Glutamatergic neuron (in vitro differentiated cells): ENCODE measurements around the gene TRAFD1. TPM values are rescaled to one million over a fixed set of nuclear protein-coding genes. Genes with fewer than 3 reads are reported as not detected.

Experiments
- DNase-seq: peaks from one replicate; pipeline ENCODE4 v3.0.0; 2022
- H3K27ac Mint-ChIP-seq: one replicate; pipeline ENCODE4 v1.8.0; 2020; ENCODE audit warnings: mild to moderate bottlenecking, mixed read lengths, inconsistent platforms; ENCODE audit not compliant: unreplicated experiment
- H3K27me3 Mint-ChIP-seq: one replicate; pipeline ENCODE4 v1.8.0; 2020; ENCODE audit warnings: mild to moderate bottlenecking, moderate library complexity, mixed read lengths, inconsistent platforms; ENCODE audit not compliant: unreplicated experiment
- H3K36me3 Mint-ChIP-seq: one replicate; pipeline ENCODE4 v1.8.0; 2020; ENCODE audit warnings: mild to moderate bottlenecking, mixed read lengths, inconsistent platforms; ENCODE audit not compliant: unreplicated experiment
- H3K4me1 Mint-ChIP-seq: one replicate; pipeline ENCODE4 v1.8.0; 2020; ENCODE audit warnings: mild to moderate bottlenecking, low read depth, mixed read lengths, inconsistent platforms; ENCODE audit not compliant: unreplicated experiment
- H3K4me3 Mint-ChIP-seq: one replicate; pipeline ENCODE4 v1.8.0; 2020; ENCODE audit warnings: mild to moderate bottlenecking, mixed read lengths, inconsistent platforms; ENCODE audit not compliant: unreplicated experiment
- H3K9me3 Mint-ChIP-seq: one replicate; pipeline ENCODE4 v1.8.0; 2020; ENCODE audit warnings: mild to moderate bottlenecking, moderate library complexity, mixed read lengths, inconsistent platforms; ENCODE audit not compliant: unreplicated experiment
- CTCF ChIP-seq: fragments of 200-600 bp; sonication (generic); IDR thresholded peaks from one replicate; pipeline ENCODE4 v1.5.0; 2021; ENCODE audit not compliant: partially characterized antibody, unreplicated experiment
- total RNA-seq: library from RNA; stranded (reverse); fragmentation: NEBNext Ultra II Directional; extraction: Animal tissue kit (Norgen Biotek cat#: 25700); gene quantifications from one replicate; pipeline ENCODE4 v1.2.1, GENCODE V29; 2021; ENCODE audit not compliant: unreplicated experiment

The TRAFD1 gene
- total RNA-seq, 1 donor from 2014 or later = 36.8 TPM

- no peak for DNase-seq
- no peaks in the 10 kb centered on the region for H3K36me3 Mint-ChIP-seq
These were observed 5.2 kb downstream of the TRAFD1 start for GRCh38 chr12:112130441-112130998.

GRCh38 chr12:112131686-112132085, 6.3 kb downstream of the TRAFD1 start:
- H3K4me1 Mint-ChIP-seq = peaks cover 3% of the 10 kb centered on the region
- no peaks in the 10 kb centered on the region for H3K27me3 Mint-ChIP-seq
- peaks cover 3% of the 10 kb centered on the region for H3K9me3 Mint-ChIP-seq
- TF ChIP-seq CTCF = no peak
- H3K27ac Mint-ChIP-seq = no peak overlapping the region
- no peaks in the 10 kb centered on the region for H3K36me3 Mint-ChIP-seq
- H3K4me3 Mint-ChIP-seq = no peak overlapping the region
- DNase-seq = no peak

More at GRCh38 chr12:112130441-112130998, 5.2 kb downstream of the TRAFD1 start:
- no peak for TF ChIP-seq CTCF
- no peak overlapping the region for H3K4me3 Mint-ChIP-seq
- peaks cover 3% of the 10 kb centered on the region for H3K4me1 Mint-ChIP-seq
- H3K27me3 Mint-ChIP-seq = no peaks in the 10 kb centered on the region
- peaks cover 3% of the 10 kb centered on the region for H3K9me3 Mint-ChIP-seq
- no peak overlapping the region for H3K27ac Mint-ChIP-seq

GRCh38 chr12:112133418-112133817, 8.1 kb downstream of the TRAFD1 start:
- Mint-ChIP-seq H3K4me1 (no peaks in the 10 kb centered on the region), H3K27me3 (no peaks in the 10 kb centered on the region), H3K27ac (no peak overlapping the region), H3K4me3 (no peak overlapping the region), H3K36me3 (no peaks in the 10 kb centered on the region), H3K9me3 (no peaks in the 10 kb centered on the region)
- TF ChIP-seq CTCF = no peak
- DNase-seq = no peak

- no peak for TF ChIP-seq CTCF
- no peaks in the 10 kb centered on the region for H3K9me3 Mint-ChIP-seq
- H3K27ac Mint-ChIP-seq = no peak overlapping the region
- H3K4me3 Mint-ChIP-seq = no peak overlapping the region
- no peaks in the 10 kb centered on the region for H3K27me3 Mint-ChIP-seq
- H3K36me3 Mint-ChIP-seq = no peaks in the 10 kb centered on the region
- no peaks in the 10 kb centered on the region for H3K4me1 Mint-ChIP-seq
- DNase-seq = no peak
These were observed 9.4 kb downstream of the TRAFD1 start for GRCh38 chr12:112134731-112135130.

GRCh38 chr12:112140728-112141127, 15.4 kb downstream of the TRAFD1 start:
- Mint-ChIP-seq H3K9me3 (no peaks in the 10 kb centered on the region), H3K4me3 (no peak overlapping the region), H3K4me1 (peaks cover 2% of the 10 kb centered on the region), H3K27ac (no peak overlapping the region), H3K36me3 (no peaks in the 10 kb centered on the region), H3K27me3 (peaks cover 2% of the 10 kb centered on the region)
- TF ChIP-seq CTCF = no peak
- no peak for DNase-seq
